Neural cell (in vitro differentiated cells): ENCODE results near the gene PCDHA11.

ENCODE experiments used
- EP300 ChIP-seq: fragments of 450-650 bp; conservative IDR thresholded peaks from 2 replicates; pipeline ENCODE4 v1.6.1; 2014; ENCODE audit warnings: antibody characterized with exemption, mild to moderate bottlenecking, moderate library complexity; ENCODE audit not compliant: poor library complexity, severe bottlenecking
- EZH2 ChIP-seq: fragments of 200-600, 300-800 bp; shearing (Covaris generic), sonication (generic); IDR thresholded peaks from 2 replicates; pipeline ENCODE4 v1.6.1; 2014; ENCODE audit warnings: antibody characterized with exemption, low read length, borderline replicate concordance, mild to moderate bottlenecking; ENCODE audit not compliant: insufficient read depth, poor library complexity, severe bottlenecking
- MXI1 ChIP-seq: fragments of 450-650 bp; conservative IDR thresholded peaks from 2 replicates; pipeline ENCODE4 v1.6.1; 2014; ENCODE audit warnings: antibody characterized with exemption, mild to moderate bottlenecking; ENCODE audit not compliant: poor library complexity, severe bottlenecking
- POLR2AphosphoS5 ChIP-seq: IDR thresholded peaks from 2 replicates; pipeline ENCODE4 v1.6.1; 2012
- RAD21 ChIP-seq: fragments of 450-650 bp; conservative IDR thresholded peaks from 2 replicates; pipeline ENCODE4 v1.6.1; 2014; ENCODE audit warnings: antibody characterized with exemption, mild to moderate bottlenecking, moderate library complexity
- SMC3 ChIP-seq: fragments of 450-650 bp; conservative IDR thresholded peaks from 2 replicates; pipeline ENCODE4 v1.6.1; 2014; ENCODE audit warnings: antibody characterized with exemption, mild to moderate bottlenecking, moderate library complexity; ENCODE audit not compliant: poor library complexity
- TAF1 ChIP-seq: IDR thresholded peaks from 2 replicates; pipeline ENCODE4 v1.6.1; 2012; ENCODE audit warnings: low read depth
- TF ChIP-seq, protein P1 (sequence below): fragments of 450-650 bp; IDR thresholded peaks from 2 replicates; pipeline ENCODE4 v1.5.1; 2014; ENCODE audit warnings: antibody characterized with exemption, mild to moderate bottlenecking, moderate library complexity; ENCODE audit not compliant: poor library complexity, severe bottlenecking
- TF ChIP-seq, protein P2 (sequence below): IDR thresholded peaks from 2 replicates; pipeline ENCODE4 v1.6.1; 2012; ENCODE audit warnings: borderline replicate concordance

DNA sequence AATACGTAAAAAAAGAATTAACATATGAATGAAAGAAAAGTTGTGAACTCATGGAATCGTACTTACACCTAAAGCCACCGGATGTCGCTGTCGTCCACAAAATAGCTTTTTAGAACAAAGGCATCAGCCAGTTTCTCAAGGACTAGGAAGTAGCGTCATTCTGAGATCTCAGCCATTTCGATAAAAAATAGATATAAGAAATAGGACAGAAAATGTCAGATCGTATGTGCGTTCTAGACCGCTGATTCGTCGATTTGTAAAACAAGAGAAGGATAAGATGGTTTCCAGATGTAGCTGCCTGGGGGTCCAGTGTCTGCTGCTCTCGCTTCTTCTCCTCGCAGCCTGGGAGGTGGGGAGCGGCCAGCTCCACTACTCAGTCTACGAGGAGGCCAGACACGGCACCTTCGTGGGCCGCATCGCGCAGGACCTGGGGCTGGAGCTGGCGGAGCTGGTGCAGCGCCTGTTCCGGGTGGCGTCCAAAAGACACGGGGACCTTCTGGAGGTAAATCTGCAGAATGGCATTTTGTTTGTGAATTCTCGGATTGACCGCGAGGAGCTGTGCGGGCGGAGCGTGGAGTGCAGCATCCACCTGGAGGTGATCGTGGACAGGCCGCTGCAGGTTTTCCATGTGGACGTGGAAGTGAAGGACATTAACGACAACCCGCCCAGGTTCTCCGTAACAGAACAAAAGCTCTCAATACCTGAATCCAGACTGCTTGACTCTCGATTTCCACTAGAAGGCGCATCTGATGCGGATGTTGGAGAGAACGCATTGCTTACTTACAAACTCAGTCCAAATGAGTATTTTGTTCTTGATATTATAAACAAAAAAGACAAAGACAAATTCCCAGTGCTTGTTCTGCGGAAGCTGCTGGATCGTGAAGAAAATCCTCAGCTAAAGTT, 12.7 kb upstream of the PCDHA11 start, which contains the start of gene PCDHA10:
- TF ChIP-seq EP300 (no peak), EZH2 (no peak), POLR2AphosphoS5 (no peak), TAF1 (no peak), SMC3 (peak; percentile 46), RAD21 (peak; percentile 51), MXI1 (no peak)
- TF ChIP-seq, protein P1, sequence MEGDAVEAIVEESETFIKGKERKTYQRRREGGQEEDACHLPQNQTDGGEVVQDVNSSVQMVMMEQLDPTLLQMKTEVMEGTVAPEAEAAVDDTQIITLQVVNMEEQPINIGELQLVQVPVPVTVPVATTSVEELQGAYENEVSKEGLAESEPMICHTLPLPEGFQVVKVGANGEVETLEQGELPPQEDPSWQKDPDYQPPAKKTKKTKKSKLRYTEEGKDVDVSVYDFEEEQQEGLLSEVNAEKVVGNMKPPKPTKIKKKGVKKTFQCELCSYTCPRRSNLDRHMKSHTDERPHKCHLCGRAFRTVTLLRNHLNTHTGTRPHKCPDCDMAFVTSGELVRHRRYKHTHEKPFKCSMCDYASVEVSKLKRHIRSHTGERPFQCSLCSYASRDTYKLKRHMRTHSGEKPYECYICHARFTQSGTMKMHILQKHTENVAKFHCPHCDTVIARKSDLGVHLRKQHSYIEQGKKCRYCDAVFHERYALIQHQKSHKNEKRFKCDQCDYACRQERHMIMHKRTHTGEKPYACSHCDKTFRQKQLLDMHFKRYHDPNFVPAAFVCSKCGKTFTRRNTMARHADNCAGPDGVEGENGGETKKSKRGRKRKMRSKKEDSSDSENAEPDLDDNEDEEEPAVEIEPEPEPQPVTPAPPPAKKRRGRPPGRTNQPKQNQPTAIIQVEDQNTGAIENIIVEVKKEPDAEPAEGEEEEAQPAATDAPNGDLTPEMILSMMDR: no peak
- TF ChIP-seq, protein P2, sequence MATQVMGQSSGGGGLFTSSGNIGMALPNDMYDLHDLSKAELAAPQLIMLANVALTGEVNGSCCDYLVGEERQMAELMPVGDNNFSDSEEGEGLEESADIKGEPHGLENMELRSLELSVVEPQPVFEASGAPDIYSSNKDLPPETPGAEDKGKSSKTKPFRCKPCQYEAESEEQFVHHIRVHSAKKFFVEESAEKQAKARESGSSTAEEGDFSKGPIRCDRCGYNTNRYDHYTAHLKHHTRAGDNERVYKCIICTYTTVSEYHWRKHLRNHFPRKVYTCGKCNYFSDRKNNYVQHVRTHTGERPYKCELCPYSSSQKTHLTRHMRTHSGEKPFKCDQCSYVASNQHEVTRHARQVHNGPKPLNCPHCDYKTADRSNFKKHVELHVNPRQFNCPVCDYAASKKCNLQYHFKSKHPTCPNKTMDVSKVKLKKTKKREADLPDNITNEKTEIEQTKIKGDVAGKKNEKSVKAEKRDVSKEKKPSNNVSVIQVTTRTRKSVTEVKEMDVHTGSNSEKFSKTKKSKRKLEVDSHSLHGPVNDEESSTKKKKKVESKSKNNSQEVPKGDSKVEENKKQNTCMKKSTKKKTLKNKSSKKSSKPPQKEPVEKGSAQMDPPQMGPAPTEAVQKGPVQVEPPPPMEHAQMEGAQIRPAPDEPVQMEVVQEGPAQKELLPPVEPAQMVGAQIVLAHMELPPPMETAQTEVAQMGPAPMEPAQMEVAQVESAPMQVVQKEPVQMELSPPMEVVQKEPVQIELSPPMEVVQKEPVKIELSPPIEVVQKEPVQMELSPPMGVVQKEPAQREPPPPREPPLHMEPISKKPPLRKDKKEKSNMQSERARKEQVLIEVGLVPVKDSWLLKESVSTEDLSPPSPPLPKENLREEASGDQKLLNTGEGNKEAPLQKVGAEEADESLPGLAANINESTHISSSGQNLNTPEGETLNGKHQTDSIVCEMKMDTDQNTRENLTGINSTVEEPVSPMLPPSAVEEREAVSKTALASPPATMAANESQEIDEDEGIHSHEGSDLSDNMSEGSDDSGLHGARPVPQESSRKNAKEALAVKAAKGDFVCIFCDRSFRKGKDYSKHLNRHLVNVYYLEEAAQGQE: no peak
